Mucosa of descending colon (tissue), 3 donors: ENCODE results near the gene S100B. TPM values are rescaled to one million over a fixed set of nuclear protein-coding genes. Genes with fewer than 3 reads are reported as not detected.

Source experiments
- ATAC-seq: fragments of 200-7000 bp; cut with Tn5 transposase; one replicate; pipeline ENCODE4 v1.9.1; 2020; ENCODE audit warnings: mild to moderate bottlenecking, moderate library complexity
- DNase-seq, 3 donors: peaks; one replicate each; pipeline ENCODE4 v3.0.0-alpha.2; 2020
- H3K36me3 ChIP-seq: fragments of 200-600 bp; one replicate; pipeline ENCODE4 v1.8.0; 2021; ENCODE audit warnings: low read depth, mild to moderate bottlenecking
- H3K4me1 ChIP-seq: fragments of 200-600 bp; one replicate; pipeline ENCODE4 v1.8.0; 2021; ENCODE audit warnings: low read depth, mild to moderate bottlenecking
- H3K4me3 ChIP-seq: fragments of 200-600 bp; one replicate; pipeline ENCODE4 v1.8.0; 2021; ENCODE audit warnings: mild to moderate bottlenecking
- H3K9me3 ChIP-seq: fragments of 200-600 bp; one replicate; pipeline ENCODE4 v1.8.0; 2021; ENCODE audit warnings: mild to moderate bottlenecking
- intact Hi-C, 2 donors: fragments of 100-400 bp; cut with DNase I in 1 of 2; cut with micrococcal nuclease in 1 of 2; formaldehyde crosslinking; loops; one replicate each; pipeline versions ENCODE4 v1.11.0 to v1.11.1; 2022; cut with DNase I, micrococcal nuclease
- total RNA-seq, 3 donors: library from RNA; stranded (reverse); fragmentation: NEBNext Ultra II Directional in 2 of 3; extraction: Animal tissue kit (Norgen Biotek cat#: 25700) in 2 of 3; gene quantifications; one replicate each; pipeline versions ENCODE4 v1.2.1 to v1.2.4, GENCODE V29; 2021 to 2023
- TF ChIP-seq, protein P1 (sequence below): fragments of 200-600 bp; IDR thresholded peaks from one replicate; pipeline ENCODE4 v1.8.0; 2022; ENCODE audit warnings: antibody characterized with exemption, mild to moderate bottlenecking
- donor health status: DM: no; HTN: no; CAD: no; lungs with moderate emphysema.
- donor health status: DM: no; HTN: no; CAD: no.
- donor health status: DM: no; HTN: yes; CAD: no.

Gene S100B
- total RNA-seq, 3 donors from 2014 or later: 2.2 to 42.2 (median 6.4) TPM

DNA sequence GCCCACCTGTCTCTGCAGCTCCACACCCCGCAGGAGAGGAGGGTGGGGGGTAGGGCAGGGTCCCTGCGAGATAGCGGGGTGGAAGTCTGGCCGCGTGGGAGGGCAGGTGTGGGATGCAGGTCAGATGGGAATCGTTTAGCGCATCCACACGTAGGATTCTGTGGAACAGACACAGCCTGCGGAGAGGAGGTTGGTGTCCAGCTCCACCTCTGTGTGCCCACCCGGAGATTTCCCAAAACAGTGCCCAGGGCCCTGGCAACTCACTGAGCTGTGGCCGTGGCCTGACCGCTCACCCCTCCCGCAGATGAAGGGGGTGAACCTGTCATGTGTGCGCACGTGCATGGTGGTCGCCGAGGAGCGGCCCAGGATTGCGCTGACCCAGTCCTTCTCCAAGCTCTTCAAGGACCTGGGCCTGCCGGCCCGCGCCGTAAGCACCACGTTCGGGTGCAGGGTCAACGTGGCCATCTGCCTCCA is 46.9 kb downstream of the S100B start:
- intact Hi-C loops: no loop called here
- no peak overlapping the region for H3K4me3 ChIP-seq
- ATAC-seq (no peak), DNase-seq (no peak)
- H3K9me3 ChIP-seq: no peaks in the 10 kb centered on the region
- H3K36me3 ChIP-seq: peaks cover 4% of the 10 kb centered on the region
- no peaks in the 10 kb centered on the region for H3K4me1 ChIP-seq
- TF ChIP-seq, protein P1, sequence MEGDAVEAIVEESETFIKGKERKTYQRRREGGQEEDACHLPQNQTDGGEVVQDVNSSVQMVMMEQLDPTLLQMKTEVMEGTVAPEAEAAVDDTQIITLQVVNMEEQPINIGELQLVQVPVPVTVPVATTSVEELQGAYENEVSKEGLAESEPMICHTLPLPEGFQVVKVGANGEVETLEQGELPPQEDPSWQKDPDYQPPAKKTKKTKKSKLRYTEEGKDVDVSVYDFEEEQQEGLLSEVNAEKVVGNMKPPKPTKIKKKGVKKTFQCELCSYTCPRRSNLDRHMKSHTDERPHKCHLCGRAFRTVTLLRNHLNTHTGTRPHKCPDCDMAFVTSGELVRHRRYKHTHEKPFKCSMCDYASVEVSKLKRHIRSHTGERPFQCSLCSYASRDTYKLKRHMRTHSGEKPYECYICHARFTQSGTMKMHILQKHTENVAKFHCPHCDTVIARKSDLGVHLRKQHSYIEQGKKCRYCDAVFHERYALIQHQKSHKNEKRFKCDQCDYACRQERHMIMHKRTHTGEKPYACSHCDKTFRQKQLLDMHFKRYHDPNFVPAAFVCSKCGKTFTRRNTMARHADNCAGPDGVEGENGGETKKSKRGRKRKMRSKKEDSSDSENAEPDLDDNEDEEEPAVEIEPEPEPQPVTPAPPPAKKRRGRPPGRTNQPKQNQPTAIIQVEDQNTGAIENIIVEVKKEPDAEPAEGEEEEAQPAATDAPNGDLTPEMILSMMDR: no peak

GRCh38 chr21:46557469-46557868 is 47.4 kb downstream of the S100B start:
- TF ChIP-seq, protein P1: no peak
- Histone ChIP-seq H3K4me3 (no peak overlapping the region), H3K4me1 (no peaks in the 10 kb centered on the region), H3K9me3 (no peaks in the 10 kb centered on the region), H3K36me3 (peaks cover under 1% of the 10 kb centered on the region)
- DNase-seq (no peak), ATAC-seq (no peak)
- intact Hi-C loops: no loop called here

DNA sequence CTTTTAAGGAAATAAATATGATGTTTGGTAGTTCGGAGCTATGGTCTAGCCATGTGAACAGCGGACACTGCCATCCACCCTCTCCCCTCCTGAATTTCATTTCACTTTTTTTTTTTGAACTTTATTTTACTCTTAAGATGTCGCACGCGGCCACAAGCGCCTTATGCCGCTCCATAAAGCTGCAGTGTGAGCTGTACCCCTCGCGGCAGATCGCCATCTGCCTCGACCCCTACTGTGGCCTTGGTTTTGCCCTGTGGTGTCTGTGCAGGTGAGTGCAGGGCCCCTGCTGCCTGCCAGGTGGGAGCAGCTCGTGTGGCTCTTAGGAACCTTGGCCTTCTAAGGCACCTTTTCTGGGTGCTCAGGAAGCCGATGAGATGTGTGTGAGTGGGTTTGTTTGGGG is 48.1 kb downstream of the S100B start:
- TF ChIP-seq, protein P1: no peak
- Histone ChIP-seq H3K4me3 (no peak overlapping the region), H3K4me1 (no peaks in the 10 kb centered on the region), H3K36me3 (no peaks in the 10 kb centered on the region), H3K9me3 (no peaks in the 10 kb centered on the region)
- no peak for ATAC-seq
- no peak for DNase-seq
- intact Hi-C loops: no loop called here

DNA sequence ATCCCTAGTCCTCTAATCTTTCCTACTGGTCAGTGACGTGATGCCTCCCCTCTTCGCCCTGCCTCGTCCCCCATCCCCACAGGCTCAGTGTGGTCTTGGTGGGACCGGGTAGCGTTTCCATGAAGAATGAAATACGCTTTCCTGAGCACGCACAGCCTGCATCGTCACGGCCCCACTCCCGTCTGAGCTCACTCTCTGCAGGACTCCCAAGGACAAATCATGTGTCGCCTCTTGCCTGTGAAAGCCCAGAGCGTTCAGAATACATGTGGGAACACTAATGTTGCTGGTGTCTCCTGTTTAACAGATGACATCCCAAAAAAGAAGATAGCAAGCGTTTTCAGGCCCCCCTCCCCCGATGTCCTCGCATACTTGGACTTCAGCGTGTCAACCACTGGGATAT is 49.2 kb downstream of the S100B start:
- ATAC-seq: no peak
- H3K9me3 ChIP-seq: no peaks in the 10 kb centered on the region
- H3K36me3 ChIP-seq: no peaks in the 10 kb centered on the region
- no peak overlapping the region for H3K4me3 ChIP-seq
- TF ChIP-seq, protein P1: no peak
- no peaks in the 10 kb centered on the region for H3K4me1 ChIP-seq
- intact Hi-C loops: no loop called here
- DNase-seq: no peak

DNA sequence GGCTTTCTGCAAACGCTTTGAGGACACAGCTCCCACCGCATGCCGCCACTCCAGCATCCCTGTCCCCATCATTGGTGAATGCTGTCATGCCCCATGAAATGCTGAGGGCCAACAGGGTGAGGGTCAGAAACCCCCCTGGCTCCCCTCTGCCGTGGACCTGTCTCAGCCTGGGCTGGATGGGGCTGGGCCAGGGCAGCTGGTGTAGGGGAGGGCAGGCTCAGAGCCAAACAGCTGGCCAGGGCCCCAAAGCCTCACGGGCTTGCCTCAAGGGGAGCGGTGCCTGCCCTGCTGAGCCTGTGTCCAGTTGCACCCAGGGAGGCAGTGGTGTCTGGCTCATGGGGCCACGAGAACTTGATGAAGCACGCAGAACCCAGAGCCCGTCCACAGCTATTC is 49.7 kb downstream of the S100B start:
- DNase-seq (no peak), ATAC-seq (no peak)
- no peaks in the 10 kb centered on the region for H3K9me3 ChIP-seq
- intact Hi-C loops: no loop called here
- H3K4me3 ChIP-seq: no peak overlapping the region
- TF ChIP-seq, protein P1: no peak
- no peaks in the 10 kb centered on the region for H3K36me3 ChIP-seq
- no peaks in the 10 kb centered on the region for H3K4me1 ChIP-seq
